CMK (cell line): ENCODE data around the gene APC.
"Not testable (repeated sequence)": the region's sequence is repeated elsewhere in the genome, so short reads cannot be mapped to it uniquely, and the experiment has no call there.

Experiments
- DNase-seq: peaks from one replicate; pipeline ENCODE4 v3.0.0-alpha.2; 2010; ENCODE audit warnings: low read depth

Gene APC

GRCh38 chr5:112716895-112717294, 20.8 kb upstream of the APC start:
- not testable (repeated sequence) for DNase-seq

GRCh38 chr5:112717506-112718082, 20.1 kb upstream of the APC start:
- no peak for DNase-seq

GRCh38 chr5:112718344-112718743, 19.3 kb upstream of the APC start:
- DNase-seq: no peak

DNA sequence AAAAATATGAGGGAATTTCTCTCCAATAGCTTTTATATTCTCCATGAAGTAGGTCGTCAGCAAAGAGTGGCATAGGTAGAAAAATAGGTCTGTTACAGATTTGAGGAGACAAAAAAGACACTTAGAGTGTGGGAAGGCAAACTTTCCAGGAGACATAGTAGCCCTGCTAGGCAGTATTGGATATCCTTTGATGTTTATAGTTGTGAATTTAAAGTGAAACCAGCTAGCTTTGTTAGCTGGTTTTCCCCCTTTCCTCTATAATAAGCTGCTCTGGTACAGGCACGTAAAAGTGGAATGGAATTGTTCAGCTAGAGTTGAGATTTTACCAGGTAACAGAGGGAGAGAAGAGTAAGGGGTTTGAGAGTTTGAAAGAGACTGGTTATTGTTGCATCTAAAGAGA, 17.1 kb upstream of the APC start:
- no peak for DNase-seq

DNA sequence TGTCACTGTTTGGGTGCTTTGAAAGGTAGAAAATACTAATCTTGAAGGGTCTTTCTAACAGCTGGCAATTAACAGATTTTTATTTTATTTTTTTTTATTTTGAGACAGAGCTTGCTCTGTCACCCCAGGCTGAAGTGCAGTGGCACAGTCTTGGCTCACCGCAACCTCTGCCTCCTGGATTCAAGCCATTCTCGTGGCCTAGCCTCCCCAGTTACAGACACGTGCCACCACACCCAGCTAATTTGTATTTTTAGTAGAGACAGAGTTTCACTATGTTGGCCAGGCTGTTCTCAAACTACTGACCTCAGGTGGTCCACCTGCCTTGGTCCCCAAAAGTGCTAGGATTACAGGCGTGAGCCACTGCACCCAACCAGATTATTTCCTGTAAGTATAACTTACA, 12.8 kb upstream of the APC start:
- no peak for DNase-seq

- no peak for DNase-seq
Observed at GRCh38 chr5:112729630-112730029, 8.1 kb upstream of the APC start.

DNA sequence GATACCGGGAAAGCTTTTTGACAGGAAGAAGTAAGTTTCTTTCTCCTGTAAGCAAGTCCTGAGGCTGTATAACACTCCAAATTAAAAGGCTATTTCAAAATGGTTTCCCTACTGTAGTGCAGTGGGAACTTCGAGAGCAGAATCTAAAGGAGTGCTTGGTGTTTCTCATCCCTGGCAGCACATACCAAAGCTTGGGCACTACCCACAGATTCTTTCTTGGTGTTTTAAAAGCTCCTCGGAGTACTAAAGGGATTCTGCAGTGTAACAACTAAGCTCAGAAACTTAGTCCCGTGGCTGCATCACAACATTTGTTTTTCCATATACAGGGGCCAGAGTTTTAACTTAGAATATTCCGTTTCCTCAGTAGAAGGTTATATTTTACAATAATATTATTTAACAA, 5.6 kb upstream of the APC start:
- no peak for DNase-seq

GRCh38 chr5:112733586-112733985, 4.1 kb upstream of the APC start:
- no peak for DNase-seq

DNA sequence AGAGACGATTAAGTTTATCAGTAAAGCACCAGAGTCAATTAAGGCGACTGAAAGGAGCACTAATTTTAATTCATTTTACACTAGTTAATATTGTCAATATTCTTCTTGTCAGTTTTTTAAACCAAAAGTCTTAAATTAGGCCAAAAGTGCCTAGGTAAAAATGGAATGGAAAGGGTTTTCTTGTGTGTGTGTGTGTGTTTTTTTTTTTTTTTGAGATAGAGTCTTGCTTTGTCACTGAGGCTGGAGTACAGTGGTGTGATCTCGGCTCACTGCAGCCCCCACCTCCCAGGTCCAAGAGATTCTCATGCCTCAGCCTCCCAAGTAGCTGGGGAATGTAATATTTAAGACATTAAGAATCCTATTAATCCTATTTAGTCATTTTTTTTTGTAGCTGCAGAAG, 3.1 kb upstream of the APC start:
- no peak for DNase-seq

- DNase-seq: no peak
Observed at GRCh38 chr5:112735702-112736101, 2.0 kb upstream of the APC start.

GRCh38 chr5:112737070-112737462, 619 bp upstream of the APC start:
- DNase-seq: no peak

GRCh38 chr5:112738191-112738560, 491 bp downstream of the APC start:
- no peak for DNase-seq

GRCh38 chr5:112742424-112742823, 4.7 kb downstream of the APC start:
- no peak for DNase-seq

DNA sequence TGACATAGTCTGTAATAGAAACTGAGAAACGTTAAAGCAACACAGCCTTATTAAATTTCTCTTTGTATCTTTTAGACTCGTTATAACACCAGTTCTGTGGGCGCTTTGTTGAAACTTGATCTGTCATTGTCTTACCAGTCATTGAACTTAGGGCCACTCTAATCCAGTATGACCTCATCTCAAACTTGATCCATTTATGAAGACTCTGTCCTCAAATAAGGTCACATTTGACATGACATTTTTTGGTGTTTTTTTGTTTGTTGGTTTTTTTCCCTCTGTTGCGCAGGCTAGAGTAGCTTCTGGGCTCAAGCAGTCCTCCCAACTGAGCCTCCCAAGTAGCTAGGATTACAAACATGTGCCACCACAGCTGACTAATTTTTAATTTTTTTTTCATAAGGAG, 5.9 kb downstream of the APC start:
- DNase-seq: no peak

DNA sequence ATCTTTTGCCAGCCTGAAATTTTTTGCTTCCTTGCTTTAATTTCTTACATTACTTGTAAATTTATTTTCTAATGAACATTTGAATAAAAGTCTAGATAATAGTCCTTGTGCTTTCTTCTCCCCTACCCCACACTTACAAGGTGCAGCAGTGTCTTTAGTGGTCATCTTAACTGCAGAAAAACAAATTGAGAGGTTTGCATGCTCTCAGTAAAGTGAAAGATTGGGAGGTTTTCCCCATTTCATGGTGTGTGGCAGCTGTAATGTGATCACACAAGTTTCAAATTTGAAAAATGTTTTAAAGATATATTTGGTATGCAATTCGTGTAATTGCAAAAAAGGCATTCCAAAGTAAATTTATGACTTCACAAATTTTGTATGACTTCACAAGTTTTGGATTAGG, 14.7 kb downstream of the APC start:
- no peak for DNase-seq

- no peak for DNase-seq
Observed at GRCh38 chr5:112755703-112756102, 18.0 kb downstream of the APC start.

- no peak for DNase-seq
Observed at GRCh38 chr5:112757468-112758208, 20.0 kb downstream of the APC start.

GRCh38 chr5:112758676-112759075, 21.0 kb downstream of the APC start:
- DNase-seq: no peak

DNA sequence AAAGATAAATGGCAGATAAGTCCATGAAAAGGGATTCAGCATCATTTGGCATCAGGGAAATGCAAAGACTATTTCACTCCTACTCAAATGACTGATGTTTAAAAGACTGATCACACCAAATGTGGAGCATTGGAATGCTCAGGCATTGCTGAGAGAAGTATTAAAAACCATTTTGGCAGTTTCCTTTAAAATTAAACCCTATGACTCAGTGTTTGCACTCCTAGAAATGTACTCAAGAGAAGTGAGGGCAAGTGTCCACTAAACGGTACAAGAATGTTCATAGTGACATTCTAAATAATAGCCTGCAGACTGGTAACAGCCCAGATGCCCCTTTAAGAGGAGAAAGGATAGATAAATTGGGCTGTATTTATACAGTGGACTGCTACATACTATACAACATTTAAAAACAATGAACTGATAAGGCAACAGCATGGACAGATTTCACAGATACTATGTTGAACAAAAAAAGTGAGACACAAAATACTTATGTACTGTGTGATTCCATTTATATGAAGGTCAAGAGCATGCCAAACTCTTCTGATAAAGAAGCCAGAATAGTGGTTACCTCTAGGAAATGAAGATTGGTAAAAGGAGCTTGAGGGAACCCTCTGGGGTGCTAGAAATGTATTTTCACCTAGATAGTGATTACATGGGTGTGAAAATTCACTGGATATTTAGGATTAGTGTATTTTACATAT, 24.6 kb downstream of the APC start:
- no peak for DNase-seq

GRCh38 chr5:112763165-112763564, 25.5 kb downstream of the APC start:
- DNase-seq: no peak

DNA sequence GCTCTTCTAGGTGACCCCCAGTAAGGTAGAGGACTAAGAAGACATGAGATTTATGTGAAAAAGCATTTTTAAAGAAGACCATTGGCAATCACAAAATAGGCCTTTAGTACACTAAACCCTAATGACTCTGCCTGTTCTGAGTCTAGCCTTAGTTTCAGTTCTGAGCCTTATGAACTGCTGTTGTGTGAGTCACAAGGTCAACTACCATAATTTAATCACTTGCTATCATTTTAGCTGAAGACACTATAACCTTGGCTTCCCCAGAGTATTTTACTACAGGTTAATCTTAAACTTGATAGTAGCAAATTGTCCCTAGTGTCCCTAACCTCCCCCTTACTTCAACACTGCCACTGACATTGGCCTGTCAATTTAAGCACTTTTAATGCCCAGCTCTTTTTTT, 34.4 kb downstream of the APC start:
- DNase-seq: no peak

DNA sequence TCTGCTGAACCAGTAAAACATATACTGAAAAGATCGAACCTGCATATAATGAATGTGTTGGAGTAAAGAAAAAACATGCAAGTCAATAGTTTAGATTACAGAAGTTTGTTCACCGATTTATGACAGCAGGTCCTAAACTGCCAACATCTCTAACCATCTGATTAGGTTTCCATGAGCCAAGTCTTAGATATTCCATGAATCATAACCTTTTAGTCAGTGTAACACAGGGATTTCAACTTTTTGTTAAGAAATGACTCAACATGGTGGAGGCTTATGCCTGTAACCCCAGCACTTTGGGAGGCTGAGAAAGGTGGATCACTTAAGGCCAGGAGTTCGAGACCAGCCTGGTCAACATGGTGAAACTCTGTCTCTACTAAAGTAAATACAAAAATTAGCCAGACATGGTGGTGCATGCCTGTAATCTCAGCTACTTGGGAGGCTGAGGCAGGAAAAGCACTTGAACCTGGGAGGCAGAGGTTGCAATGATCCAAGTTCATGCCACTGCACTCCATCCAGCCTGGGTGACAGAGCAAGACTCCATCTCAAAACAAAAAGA, 38.7 kb downstream of the APC start:
- DNase-seq: no peak

DNA sequence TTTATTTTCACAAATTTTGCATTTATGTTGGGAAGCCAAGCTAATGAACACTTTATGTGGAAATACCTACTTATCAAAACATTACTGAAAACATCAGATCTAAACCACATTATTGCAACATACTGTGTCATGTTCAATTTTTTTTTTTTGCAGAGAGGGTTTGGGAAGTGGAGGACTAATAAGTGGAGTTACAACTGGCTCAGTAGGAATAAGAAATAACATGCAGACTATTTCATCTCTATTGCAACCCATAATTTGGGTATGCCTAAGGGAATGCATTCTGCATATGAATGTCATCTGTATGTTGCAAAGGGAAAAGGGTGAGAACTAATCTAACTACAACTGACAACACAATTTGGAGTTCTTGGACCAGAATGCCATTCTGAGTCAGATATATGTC, 41.8 kb downstream of the APC start:
- no peak for DNase-seq
